Hepatocyte (in vitro differentiated cells): Measurements from ENCODE around the gene HTR2B. TPM values are rescaled to one million over a fixed set of nuclear protein-coding genes. Genes with fewer than 3 reads are reported as not detected.

ENCODE experiments used
- DNase-seq: peaks from one replicate; pipeline ENCODE4 v3.0.0-alpha.2; 2016; ENCODE audit warnings: low spot score
- H2AFZ ChIP-seq: fragments of 200-600 bp; sonication (generic); 2 replicates; pipeline ENCODE4 v1.6.0; 2016; ENCODE audit warnings: antibody characterized with exemption, mild to moderate bottlenecking
- H3K27ac ChIP-seq: fragments of 200-600 bp; sonication (generic); 2 replicates; pipeline ENCODE4 v1.5.1; 2016; ENCODE audit warnings: mild to moderate bottlenecking
- H3K27me3 ChIP-seq: fragments of 200-600 bp; sonication (generic); 2 replicates; pipeline ENCODE4 v1.6.1; 2016
- H3K36me3 ChIP-seq: fragments of 200-600 bp; sonication (generic); replicated peaks from 2 replicates; pipeline ENCODE4 v1.5.1; 2016; ENCODE audit warnings: low read depth; ENCODE audit not compliant: insufficient read depth
- H3K4me1 ChIP-seq: fragments of 200-600 bp; sonication (generic); 2 replicates; pipeline ENCODE4 v1.5.1; 2016; ENCODE audit warnings: mild to moderate bottlenecking, moderate library complexity; ENCODE audit not compliant: insufficient read depth
- H3K4me2 ChIP-seq: fragments of 200-600 bp; sonication (generic); 2 replicates; pipeline ENCODE4 v1.6.0; 2016
- H3K4me3 ChIP-seq: fragments of 200-600 bp; sonication (generic); 2 replicates; pipeline ENCODE4 v1.5.1; 2016; ENCODE audit warnings: mild to moderate bottlenecking
- H3K79me2 ChIP-seq: fragments of 200-600 bp; sonication (generic); 2 replicates; pipeline ENCODE4 v1.6.0; 2017; ENCODE audit warnings: mild to moderate bottlenecking
- H3K9me2 ChIP-seq: fragments of 200-600 bp; sonication (generic); replicated peaks from 2 replicates; pipeline ENCODE4 v1.6.0; 2017; ENCODE audit warnings: mild to moderate bottlenecking; ENCODE audit not compliant: insufficient read depth
- H3K9me3 ChIP-seq: fragments of 200-600 bp; sonication (generic); 2 replicates; pipeline ENCODE4 v1.5.1; 2016; ENCODE audit warnings: low read depth, mild to moderate bottlenecking
- H4K20me1 ChIP-seq: fragments of 200-600 bp; sonication (generic); 2 replicates; pipeline ENCODE4 v1.6.0; 2016; ENCODE audit warnings: mild to moderate bottlenecking; ENCODE audit not compliant: insufficient read depth, poor library complexity, severe bottlenecking
- CTCF ChIP-seq: fragments of 200-600 bp; sonication (generic); IDR thresholded peaks from 2 replicates; pipeline ENCODE4 v1.5.1; 2016; ENCODE audit warnings: antibody characterized with exemption, mild to moderate bottlenecking; ENCODE audit not compliant: poor library complexity
- EZH2 ChIP-seq: fragments of 200-600 bp; sonication (generic); IDR thresholded peaks from 2 replicates; pipeline ENCODE4 v1.6.1; 2016; ENCODE audit warnings: antibody characterized with exemption, mild to moderate bottlenecking, borderline replicate concordance
- EZH2phosphoT487 ChIP-seq: fragments of 200-600 bp; sonication (generic); IDR thresholded peaks from one replicate; pipeline ENCODE4 v1.6.1; 2018; ENCODE audit warnings: antibody characterized with exemption, mild to moderate bottlenecking, low read depth, moderate library complexity; ENCODE audit not compliant: unreplicated experiment, severe bottlenecking
- WGBS: methylation state at CpG from one replicate; pipeline ENCODE4 v1.1.6; 2016; ENCODE audit warnings: low lambda C conversion rate; ENCODE audit errors: missing lambda C conversion rate; 5-methylcytosine and 5-hydroxymethylcytosine counted together
- polyA plus RNA-seq: library from polyadenylated mRNA; unstranded; fragments of >200 nt; fragmentation: Nextera tagmentation; extraction: Ambion mirVana; gene quantifications from 2 replicates; pipeline ENCODE4 v1.2.1, GENCODE V29; 2016
- total RNA-seq: library from RNA; depleted of rRNA; stranded (reverse); fragments of >200 nt; gene quantifications from 2 replicates; pipeline ENCODE4 v1.2.3, GENCODE V29; 2014

Gene HTR2B
- total and polyA plus RNA-seq, 2 experiments from 2014 or later = 0.73 to 1.1 TPM

GRCh38 chr2:231129216-231129615 lies 4.4 kb upstream of the HTR2B start:
- Histone ChIP-seq H3K27me3 (no peaks in the 10 kb centered on the region), H3K27ac (no peak overlapping the region), H2AFZ (no peak overlapping the region), H3K36me3 (no peaks in the 10 kb centered on the region), H3K79me2 (peaks cover 32% of the 10 kb centered on the region), H3K4me3 (no peak overlapping the region), H3K4me2 (no peak overlapping the region), H3K9me3 (no peaks in the 10 kb centered on the region), H4K20me1 (no peaks in the 10 kb centered on the region), H3K9me2 (no peaks in the 10 kb centered on the region), H3K4me1 (peaks cover 41% of the 10 kb centered on the region)
- WGBS = 58% methylated on average over 1 of the region's 1 CpG
- no peak for DNase-seq
- TF ChIP-seq CTCF (no peak), EZH2 (no peak), EZH2phosphoT487 (no peak)

GRCh38 chr2:231128541-231128940 lies 3.7 kb upstream of the HTR2B start:
- Histone ChIP-seq H3K4me1 (peaks cover 47% of the 10 kb centered on the region), H3K4me2 (no peak overlapping the region), H4K20me1 (no peaks in the 10 kb centered on the region), H3K79me2 (peaks cover 32% of the 10 kb centered on the region), H3K36me3 (no peaks in the 10 kb centered on the region), H2AFZ (no peak overlapping the region), H3K4me3 (no peak overlapping the region), H3K9me3 (no peaks in the 10 kb centered on the region), H3K27ac (no peak overlapping the region), H3K9me2 (no peaks in the 10 kb centered on the region), H3K27me3 (no peaks in the 10 kb centered on the region)
- TF ChIP-seq EZH2phosphoT487 (no peak), CTCF (no peak), EZH2 (no peak)
- DNase-seq = no peak

- no peak for DNase-seq
- Histone ChIP-seq H3K4me1 (peaks cover 48% of the 10 kb centered on the region), H3K79me2 (peaks cover 32% of the 10 kb centered on the region), H3K9me2 (no peaks in the 10 kb centered on the region), H2AFZ (no peak overlapping the region), H3K27me3 (no peaks in the 10 kb centered on the region), H4K20me1 (no peaks in the 10 kb centered on the region), H3K36me3 (no peaks in the 10 kb centered on the region), H3K9me3 (no peaks in the 10 kb centered on the region), H3K4me3 (no peak overlapping the region), H3K4me2 (no peak overlapping the region), H3K27ac (no peak overlapping the region)
- no peak for TF ChIP-seq CTCF
- no peak for TF ChIP-seq EZH2
- no peak for TF ChIP-seq EZH2phosphoT487
- 81% methylated on average over 1 of the region's 1 CpG for WGBS
Observed at GRCh38 chr2:231127936-231128335, 3.1 kb upstream of the HTR2B start.

- no peak overlapping the region for H3K4me3 ChIP-seq
- no peak overlapping the region for H3K27ac ChIP-seq
- H3K4me2 ChIP-seq = no peak overlapping the region
- 95% methylated on average over 9 of the region's 9 CpGs for WGBS
- peaks cover 28% of the 10 kb centered on the region for H3K79me2 ChIP-seq
- H3K9me2 ChIP-seq = no peaks in the 10 kb centered on the region
- no peak overlapping the region for H2AFZ ChIP-seq
- no peak for DNase-seq
- no peaks in the 10 kb centered on the region for H3K27me3 ChIP-seq
- H4K20me1 ChIP-seq = no peaks in the 10 kb centered on the region
- TF ChIP-seq EZH2phosphoT487 = no peak
- no peak for TF ChIP-seq EZH2
- TF ChIP-seq CTCF = no peak
- H3K4me1 ChIP-seq = peaks cover 48% of the 10 kb centered on the region
- no peaks in the 10 kb centered on the region for H3K36me3 ChIP-seq
- H3K9me3 ChIP-seq = no peaks in the 10 kb centered on the region
Observed at GRCh38 chr2:231127480-231127879, 2.6 kb upstream of the HTR2B start.
